H1 (cell line): ENCODE results near the gene MAP1B.

ENCODE experiments used
- CEBPB ChIP-seq: IDR thresholded peaks from 2 replicates; pipeline ENCODE4 v1.6.1; 2012; ENCODE audit warnings: low read depth, low read length
- EP300 ChIP-seq, 2 experiments: IDR thresholded peaks; 1 replicate in 1 of 2; 2 replicates in 1 of 2; pipeline ENCODE4 v1.6.1; 2011 to 2012; ENCODE audit warnings: low read depth in 2 of 2, low read length in 2 of 2, mild to moderate bottlenecking in 2 of 2, borderline replicate concordance in 1 of 2, inconsistent platforms in 1 of 2, moderate library complexity in 1 of 2
- EZH2 ChIP-seq: fragments of 200-600 bp; sonication (generic); IDR thresholded peaks from 2 replicates; pipeline ENCODE4 v1.7.1; 2012; ENCODE audit warnings: low read depth, mild to moderate bottlenecking, moderate library complexity, low read length, inconsistent platforms; ENCODE audit not compliant: severe bottlenecking
- TF ChIP-seq, protein P1 (sequence below), 3 experiments: IDR thresholded peaks; 1 replicate in 2 of 3; 2 replicates in 1 of 3; pipeline versions ENCODE4 v1.5.1 to v1.6.1; 2011; ENCODE audit warnings: low read length in 3 of 3, mild to moderate bottlenecking in 3 of 3, inconsistent platforms in 2 of 3, low read depth in 1 of 3, moderate library complexity in 1 of 3; ENCODE audit not compliant: insufficient read depth in 1 of 3; ENCODE audit errors: control extremely low read depth in 1 of 3
- TF ChIP-seq, protein P2 (sequence below): IDR thresholded peaks from 2 replicates; pipeline ENCODE4 v1.6.1; 2012; ENCODE audit warnings: inconsistent platforms

DNA sequence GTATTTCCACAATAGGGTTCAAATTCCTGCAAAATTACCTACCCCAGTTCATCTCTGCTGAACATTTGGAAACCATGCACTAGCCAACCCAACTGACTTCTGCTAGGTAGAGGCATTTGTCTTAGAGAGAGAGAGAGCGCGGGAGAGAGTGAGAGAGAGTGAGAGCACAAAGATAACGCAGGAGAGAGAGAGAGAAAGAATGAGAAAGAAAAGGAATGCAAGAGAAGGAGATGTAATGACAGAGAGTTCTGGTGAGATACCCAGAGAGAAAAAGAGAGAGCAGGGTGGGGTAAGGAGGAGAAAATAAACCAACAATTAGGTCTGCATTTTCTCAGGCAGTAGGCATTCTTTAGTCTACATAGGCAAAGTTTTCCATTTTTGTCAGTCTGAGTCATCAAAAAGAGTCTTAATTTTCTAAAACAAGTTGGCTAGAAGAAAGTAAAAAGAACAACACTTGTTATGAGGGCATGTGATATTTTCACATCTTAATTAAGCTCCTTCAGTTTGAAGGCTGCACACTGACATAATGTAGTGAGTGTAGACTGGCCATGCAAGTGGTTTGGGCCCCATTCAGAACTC is 98.2 kb downstream of the MAP1B start:
- TF ChIP-seq EZH2 (no peak), CEBPB (no peak), EP300 (IDR thresholded peaks at IDR 0.05; ENCODE audit: borderline replicate concordance in 1 of 2, low read depth in 2 of 2, low read length in 2 of 2) (no peak)
- TF ChIP-seq, protein P1, sequence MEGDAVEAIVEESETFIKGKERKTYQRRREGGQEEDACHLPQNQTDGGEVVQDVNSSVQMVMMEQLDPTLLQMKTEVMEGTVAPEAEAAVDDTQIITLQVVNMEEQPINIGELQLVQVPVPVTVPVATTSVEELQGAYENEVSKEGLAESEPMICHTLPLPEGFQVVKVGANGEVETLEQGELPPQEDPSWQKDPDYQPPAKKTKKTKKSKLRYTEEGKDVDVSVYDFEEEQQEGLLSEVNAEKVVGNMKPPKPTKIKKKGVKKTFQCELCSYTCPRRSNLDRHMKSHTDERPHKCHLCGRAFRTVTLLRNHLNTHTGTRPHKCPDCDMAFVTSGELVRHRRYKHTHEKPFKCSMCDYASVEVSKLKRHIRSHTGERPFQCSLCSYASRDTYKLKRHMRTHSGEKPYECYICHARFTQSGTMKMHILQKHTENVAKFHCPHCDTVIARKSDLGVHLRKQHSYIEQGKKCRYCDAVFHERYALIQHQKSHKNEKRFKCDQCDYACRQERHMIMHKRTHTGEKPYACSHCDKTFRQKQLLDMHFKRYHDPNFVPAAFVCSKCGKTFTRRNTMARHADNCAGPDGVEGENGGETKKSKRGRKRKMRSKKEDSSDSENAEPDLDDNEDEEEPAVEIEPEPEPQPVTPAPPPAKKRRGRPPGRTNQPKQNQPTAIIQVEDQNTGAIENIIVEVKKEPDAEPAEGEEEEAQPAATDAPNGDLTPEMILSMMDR (IDR thresholded peaks at IDR 0.05; ENCODE audit: control extremely low read depth in 1 of 3, insufficient read depth in 1 of 3, low read depth in 1 of 3, low read length in 3 of 3), result no peak
- TF ChIP-seq, protein P2, sequence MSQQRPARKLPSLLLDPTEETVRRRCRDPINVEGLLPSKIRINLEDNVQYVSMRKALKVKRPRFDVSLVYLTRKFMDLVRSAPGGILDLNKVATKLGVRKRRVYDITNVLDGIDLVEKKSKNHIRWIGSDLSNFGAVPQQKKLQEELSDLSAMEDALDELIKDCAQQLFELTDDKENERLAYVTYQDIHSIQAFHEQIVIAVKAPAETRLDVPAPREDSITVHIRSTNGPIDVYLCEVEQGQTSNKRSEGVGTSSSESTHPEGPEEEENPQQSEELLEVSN, result no peak
